GM18951 (cell line): Measurements from ENCODE around the gene ZNF641.

Experiments
- POLR2A ChIP-seq: IDR thresholded peaks from 4 replicates; pipeline ENCODE4 v1.6.1; 2011; ENCODE audit warnings: mild to moderate bottlenecking; ENCODE audit not compliant: insufficient read length, insufficient read depth; ENCODE audit errors: extremely low read depth
- in situ Hi-C: fragments of 300-500 bp; cut with MboI; formaldehyde crosslinking; loops from one replicate; pipeline ENCODE4 v1.12.0; 2022; ENCODE audit warnings: low sequenced_read_pairs, mixed read lengths, inconsistent platforms; ENCODE audit not compliant: unreplicated experiment

The ZNF641 gene

DNA sequence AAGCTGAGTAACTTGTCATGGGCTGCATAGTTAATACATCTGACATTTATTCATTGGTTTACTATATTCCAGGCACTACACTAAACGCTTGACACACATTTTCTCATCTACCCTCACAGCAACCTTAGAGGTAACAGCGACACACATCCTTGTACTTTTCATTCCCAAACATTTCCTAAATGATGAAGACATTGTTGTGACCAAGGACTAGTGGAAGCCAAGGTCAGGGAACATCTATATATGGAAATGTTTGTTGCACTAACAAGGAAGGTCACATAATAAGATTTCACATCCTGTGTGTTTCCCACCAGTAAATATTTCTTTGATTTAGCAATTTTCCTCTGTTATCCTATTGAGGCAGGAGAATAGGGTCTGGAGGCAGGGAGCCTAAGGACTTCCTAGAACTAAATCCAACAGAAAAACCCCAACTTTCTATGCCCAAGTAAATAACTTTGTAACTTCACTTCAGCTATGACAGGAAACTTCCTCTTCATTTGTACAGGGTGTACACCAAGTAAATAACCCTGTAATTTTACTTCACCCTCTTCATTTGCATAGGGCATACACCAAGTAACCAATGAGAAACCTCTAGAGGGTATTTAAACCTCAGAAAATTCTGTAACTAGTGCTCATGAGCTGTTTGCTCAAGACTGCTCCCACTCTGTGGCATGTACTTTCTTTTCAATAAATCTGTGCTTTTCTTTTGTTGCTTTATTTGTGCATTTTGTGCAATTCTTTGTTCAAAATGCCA, 48.4 kb downstream of the ZNF641 start:
- no peak for TF ChIP-seq POLR2A
- in situ Hi-C loops: no loop called here

- in situ Hi-C loops: no loop called here
- no peak for TF ChIP-seq POLR2A
Measured at GRCh38 chr12:48300774-48301173, 49.9 kb downstream of the ZNF641 start.

DNA sequence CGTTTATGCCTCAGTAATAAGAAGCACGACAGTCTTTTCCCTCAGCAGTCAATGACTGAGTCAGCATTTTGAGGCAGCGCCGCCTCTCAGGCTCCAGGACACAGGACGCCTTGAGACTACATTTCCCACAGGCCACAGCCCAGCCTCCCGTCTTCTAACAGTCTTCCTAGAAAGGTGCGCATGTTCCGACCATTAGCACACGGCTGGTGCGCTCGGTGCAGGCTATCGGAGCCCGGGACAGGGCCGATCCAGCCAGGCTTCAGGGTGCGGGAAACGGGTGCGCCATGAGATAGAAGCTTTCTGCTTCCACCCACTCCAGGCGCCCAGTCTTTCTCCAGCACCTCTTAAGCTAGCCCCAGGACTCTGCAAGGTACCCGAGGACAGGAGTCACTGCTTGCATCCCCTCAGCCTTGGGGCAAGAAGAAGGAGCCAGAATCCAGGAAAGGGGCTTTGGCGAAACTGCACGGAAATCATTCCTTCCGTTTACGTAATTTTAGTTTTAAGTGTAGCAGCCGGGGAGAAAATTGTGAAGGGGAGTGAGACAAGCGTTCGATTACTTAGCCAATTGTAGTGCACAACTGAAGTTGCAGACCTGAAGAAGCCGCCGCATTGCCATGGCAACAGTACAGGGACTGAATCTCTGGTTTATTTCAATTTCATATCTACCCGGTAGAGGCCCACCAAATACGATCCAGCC, 54.0 kb downstream of the ZNF641 start:
- TF ChIP-seq POLR2A: peak; percentile 32
- in situ Hi-C loops: no loop called here

- in situ Hi-C loops: no loop called here
- TF ChIP-seq POLR2A: no peak
Measured at GRCh38 chr12:48292040-48292439, 58.7 kb downstream of the ZNF641 start.

- TF ChIP-seq POLR2A: no peak
- in situ Hi-C loops: no loop called here
Measured at GRCh38 chr12:48291511-48291910, 59.2 kb downstream of the ZNF641 start.

- in situ Hi-C loops: no loop called here
- TF ChIP-seq POLR2A: no peak
Measured at GRCh38 chr12:48288387-48289268, 62.1 kb downstream of the ZNF641 start.
